ENCODE data around the gene BHLHE23. TPM values are rescaled to one million over a fixed set of nuclear protein-coding genes. Genes with fewer than 3 reads are reported as not detected.

Gene BHLHE23
- total RNA-seq, 1 experiment from 2014 or later = not detected

- TF ChIP-seq MAX (IDR thresholded peaks at IDR 0.05) = no peak
- TF ChIP-seq ELF1 (IDR thresholded peaks at IDR 0.05; ENCODE audit: borderline replicate concordance, low read depth) = no peak
- no peak for TF ChIP-seq FOSL1 (IDR thresholded peaks at IDR 0.05; ENCODE audit: low read depth)
- TF ChIP-seq CEBPB (IDR thresholded peaks at IDR 0.05; ENCODE audit: low read depth) = no peak
Observed at GRCh38 chr20:62999580-62999979, 7.2 kb downstream of the BHLHE23 start (continued).

- ChIA-PET CTCF (no interaction called here), POLR2A (no interaction called here), RAD21 (ENCODE audit: low non-redundant PET in 1 of 2, low total read pairs in 2 of 2, uncharacterized antibody in 2 of 2, unreplicated experiment in 2 of 2) (no interaction called here)
- Histone ChIP-seq H3K27me3 (ENCODE audit: insufficient read depth, low read length) (no peaks in the 10 kb centered on the region), H3K9me2 (ENCODE audit: insufficient read depth) (no peaks in the 10 kb centered on the region), H3K9ac (ENCODE audit: low read length) (no peak overlapping the region), H3K79me2 (ENCODE audit: insufficient read depth, low read length) (no peaks in the 10 kb centered on the region), H3K9me3 (ENCODE audit: control insufficient read depth in 1 of 2, insufficient read depth in 1 of 2, low read depth in 1 of 2, low read length in 2 of 2) (no peaks in the 10 kb centered on the region), H3K4me3 (replicated peaks in 1 of 2; ENCODE audit: low read depth in 1 of 2, low read length in 2 of 2) (no peak overlapping the region), H3K4me1 (ENCODE audit: control insufficient read depth in 1 of 2, insufficient read depth in 2 of 2, low read length in 2 of 2) (no peaks in the 10 kb centered on the region), H4K20me1 (ENCODE audit: insufficient read depth) (no peaks in the 10 kb centered on the region), H3K27ac (ENCODE audit: low read depth, low read length) (no peak overlapping the region), H3K4me2 (ENCODE audit: low read length) (no peak overlapping the region), H3K36me3 (ENCODE audit: control insufficient read depth in 1 of 2, insufficient read depth in 2 of 2, low read length in 2 of 2) (no peaks in the 10 kb centered on the region), H2AFZ (ENCODE audit: low read depth, low read length, poor library complexity, severe bottlenecking) (no peak overlapping the region)
- intact Hi-C loops (cut with micrococcal nuclease) = no loop called here
- TF ChIP-seq ATF3 (IDR thresholded peaks at IDR 0.05) = no peak
- TF ChIP-seq SRF (IDR thresholded peaks at IDR 0.05; ENCODE audit: low read depth) = no peak
- TF ChIP-seq SP1 (IDR thresholded peaks at IDR 0.05; ENCODE audit: low read depth) = no peak
- no peak for TF ChIP-seq FOSL1 (IDR thresholded peaks at IDR 0.05; ENCODE audit: low read depth)
- TF ChIP-seq CTCF (IDR thresholded peaks at IDR 0.05 in 2 of 3, conservative IDR thresholded peaks at IDR 0.05 in 1 of 3; ENCODE audit: borderline replicate concordance in 1 of 3, insufficient read depth in 1 of 3, low read depth in 2 of 3, low read length in 2 of 3) = no peak
- no peak for TF ChIP-seq EZH2 (IDR thresholded peaks at IDR 0.05)
- no peak for TF ChIP-seq CBX3 (IDR thresholded peaks at IDR 0.05; ENCODE audit: low read depth)
- no peak for TF ChIP-seq EGR1 (IDR thresholded peaks at IDR 0.05; ENCODE audit: low read depth)
- no peak for TF ChIP-seq POLR2AphosphoS5 (IDR thresholded peaks at IDR 0.05; ENCODE audit: low read depth, low read length)
- no peak for TF ChIP-seq SIN3A (IDR thresholded peaks at IDR 0.05; ENCODE audit: low read depth)
- TF ChIP-seq EZH2phosphoT487 (IDR thresholded peaks at IDR 0.05; ENCODE audit: borderline replicate concordance) = no peak
- TF ChIP-seq ZFX (IDR thresholded peaks at IDR 0.05) = no peak
- no peak for TF ChIP-seq TCF7L2 (IDR thresholded peaks at IDR 0.05; ENCODE audit: borderline replicate concordance, extremely low read depth, insufficient read depth, insufficient read length)
- TF ChIP-seq POLR2A (IDR thresholded peaks at IDR 0.05; ENCODE audit: borderline replicate concordance, extremely low read depth, insufficient read depth, insufficient read length) = no peak
- TF ChIP-seq ELF1 (IDR thresholded peaks at IDR 0.05; ENCODE audit: borderline replicate concordance, low read depth) = no peak
- TF ChIP-seq YY1 (IDR thresholded peaks at IDR 0.05; ENCODE audit: extremely low read depth, insufficient replicate concordance, low read depth, low read length) = no peak
- TF ChIP-seq JUND (IDR thresholded peaks at IDR 0.05) = no peak
- TF ChIP-seq RAD21 (IDR thresholded peaks at IDR 0.05; ENCODE audit: low read depth) = no peak
- TF ChIP-seq ZNF274 (IDR thresholded peaks at IDR 0.05; ENCODE audit: low read depth, low read length) = no peak
- DNase-seq (ENCODE audit: low read depth, low spot score) (no peak), ATAC-seq (no peak)
- BruUV-seq (replicated peaks) = no TSS peak
Observed at GRCh38 chr20:62998449-62998848, 8.3 kb downstream of the BHLHE23 start.

Measured in HCT116 (cell line).